Thyroid gland (tissue), 4 donors: ENCODE measurements around the gene PIP5K1A.

Source experiments
- CTCF ChIP-seq, 6 experiments: fragments of 200-600 bp in 3 of 6; fragments of 450-650 bp in 3 of 6; sonication (generic) in 3 of 6; IDR thresholded peaks; one replicate each; pipeline ENCODE4 v1.5.1; 2016 to 2019; ENCODE audit warnings: antibody characterized with exemption in 6 of 6, mild to moderate bottlenecking in 2 of 6, inconsistent platforms in 1 of 6, moderate library complexity in 1 of 6
- POLR2A ChIP-seq, 2 donors: fragments of 450-650 bp; IDR thresholded peaks; one replicate each; pipeline ENCODE4 v1.6.1; 2017; ENCODE audit warnings: antibody characterized with exemption in 2 of 2, mild to moderate bottlenecking in 2 of 2, moderate library complexity in 1 of 2

- TF ChIP-seq CTCF (IDR thresholded peaks at IDR 0.05) (no peak), POLR2A (IDR thresholded peaks at IDR 0.05) (no peak)
Observed at GRCh38 chr1:151197863-151198253, 494 bp upstream of the PIP5K1A start.
